Measurements from ENCODE around the gene ZFYVE28.

ZFYVE28 gene

GRCh38 chr4:2445571-2445970, 27.1 kb upstream of the ZFYVE28 start:
- Histone ChIP-seq H3K36me3 (ENCODE audit: control insufficient read depth, insufficient read depth, low read length) (no peaks in the 10 kb centered on the region), H3K9me3 (ENCODE audit: control insufficient read depth, low read length) (no peaks in the 10 kb centered on the region), H3K4me1 (no peaks in the 10 kb centered on the region), H3K27ac (no peak overlapping the region), H3K27me3 (ENCODE audit: control insufficient read depth, insufficient read depth, low read length) (no peaks in the 10 kb centered on the region), H3K4me3 (ENCODE audit: low read depth, low read length) (no peak overlapping the region), H3K4me2 (ENCODE audit: low read length) (no peak overlapping the region), H3K79me2 (no peaks in the 10 kb centered on the region), H2AFZ (no peak overlapping the region), H3K9ac (no peak overlapping the region)
- no peak for TF ChIP-seq CTCF (IDR thresholded peaks at IDR 0.05)

DNA sequence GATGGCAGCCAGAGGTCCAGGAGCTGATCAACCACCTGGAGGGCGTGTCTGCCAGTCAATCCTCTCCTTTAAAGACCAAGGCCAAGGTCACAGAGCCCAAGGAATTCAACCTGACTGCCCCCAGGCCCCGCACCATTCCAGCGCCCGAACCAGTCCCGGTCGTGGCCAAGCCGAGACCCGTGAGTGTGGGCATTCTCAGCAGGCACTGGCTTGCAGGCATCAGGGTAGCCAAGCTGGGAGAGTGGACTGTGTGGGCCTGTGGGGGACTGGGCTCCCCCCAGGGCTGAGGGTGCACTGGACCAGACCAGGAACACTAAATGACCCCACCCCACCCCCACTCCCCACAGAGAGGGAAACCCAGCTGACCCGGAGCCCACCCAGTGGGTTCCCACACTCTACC, 26.7 kb upstream of the ZFYVE28 start:
- no peak overlapping the region for H2AFZ ChIP-seq
- no peak overlapping the region for H3K27ac ChIP-seq
- H3K4me1 ChIP-seq: no peaks in the 10 kb centered on the region
- H3K4me3 ChIP-seq (ENCODE audit: low read depth, low read length): no peak overlapping the region
- TF ChIP-seq CTCF (IDR thresholded peaks at IDR 0.05): no peak
- H3K79me2 ChIP-seq: no peaks in the 10 kb centered on the region
- no peak overlapping the region for H3K4me2 ChIP-seq (ENCODE audit: low read length)
- H3K27me3 ChIP-seq (ENCODE audit: control insufficient read depth, insufficient read depth, low read length): no peaks in the 10 kb centered on the region
- no peaks in the 10 kb centered on the region for H3K9me3 ChIP-seq (ENCODE audit: control insufficient read depth, low read length)
- H3K36me3 ChIP-seq (ENCODE audit: control insufficient read depth, insufficient read depth, low read length): no peaks in the 10 kb centered on the region
- no peak overlapping the region for H3K9ac ChIP-seq

DNA sequence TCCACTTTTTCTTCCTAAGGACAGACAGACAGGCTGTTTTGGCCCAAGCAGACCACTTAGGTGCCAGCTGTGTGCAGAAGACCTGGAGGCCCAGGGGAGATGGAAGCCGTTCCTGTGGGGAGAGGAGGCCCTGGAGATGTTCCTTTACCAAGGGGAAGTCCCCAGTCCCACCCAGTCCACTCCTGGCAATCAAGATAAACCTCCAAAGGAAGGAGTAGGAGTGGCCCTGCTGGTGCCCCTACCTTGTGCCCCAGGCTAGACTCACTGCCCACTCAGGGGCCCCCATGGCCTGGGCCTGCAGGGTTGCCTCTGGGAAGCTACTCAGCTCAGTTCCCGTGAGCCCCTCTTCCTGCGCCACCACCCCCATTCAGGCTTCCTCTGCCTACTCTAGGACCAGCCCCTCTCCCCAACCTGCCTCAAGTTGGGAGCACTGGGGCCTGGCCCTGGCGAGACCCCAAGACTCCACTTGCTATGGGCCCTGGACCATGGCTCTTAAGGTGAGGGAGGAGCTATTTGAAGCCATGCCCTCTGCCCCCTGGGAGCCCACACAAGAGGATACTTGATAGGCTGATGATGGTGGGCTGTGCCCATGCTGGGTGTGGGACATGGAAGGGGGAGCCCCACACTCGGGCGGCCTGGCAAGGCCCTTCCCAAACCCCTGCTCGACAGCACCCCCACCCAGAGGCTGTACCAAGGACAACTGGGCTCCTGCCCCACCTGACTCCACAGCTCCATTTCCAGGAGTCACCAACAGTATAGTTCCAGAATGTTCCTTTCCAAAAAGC, 25.7 kb upstream of the ZFYVE28 start:
- Histone ChIP-seq H3K4me3 (ENCODE audit: low read depth, low read length) (no peak overlapping the region), H3K9ac (no peak overlapping the region), H3K27ac (no peak overlapping the region), H3K4me2 (ENCODE audit: low read length) (no peak overlapping the region), H2AFZ (no peak overlapping the region), H3K9me3 (ENCODE audit: control insufficient read depth, low read length) (no peaks in the 10 kb centered on the region), H3K79me2 (no peaks in the 10 kb centered on the region), H3K27me3 (ENCODE audit: control insufficient read depth, insufficient read depth, low read length) (no peaks in the 10 kb centered on the region), H3K4me1 (no peaks in the 10 kb centered on the region), H3K36me3 (ENCODE audit: control insufficient read depth, insufficient read depth, low read length) (no peaks in the 10 kb centered on the region)
- no peak for TF ChIP-seq CTCF (IDR thresholded peaks at IDR 0.05)

GRCh38 chr4:2443061-2443730, 24.8 kb upstream of the ZFYVE28 start:
- Histone ChIP-seq H3K4me2 (ENCODE audit: low read length) (no peak overlapping the region), H3K36me3 (ENCODE audit: control insufficient read depth, insufficient read depth, low read length) (no peaks in the 10 kb centered on the region), H3K9me3 (ENCODE audit: control insufficient read depth, low read length) (no peaks in the 10 kb centered on the region), H2AFZ (no peak overlapping the region), H3K27me3 (ENCODE audit: control insufficient read depth, insufficient read depth, low read length) (no peaks in the 10 kb centered on the region), H3K27ac (no peak overlapping the region), H3K4me3 (ENCODE audit: low read depth, low read length) (no peak overlapping the region), H3K79me2 (no peaks in the 10 kb centered on the region), H3K9ac (no peak overlapping the region), H3K4me1 (no peaks in the 10 kb centered on the region)
- no peak for TF ChIP-seq CTCF (IDR thresholded peaks at IDR 0.05)
